Kidney (tissue), 14 donors: ENCODE data around the gene PLCD3. TPM values are rescaled to one million over a fixed set of nuclear protein-coding genes. Genes with fewer than 3 reads are reported as not detected.

Experiments
- DNase-seq, 5 donors: peaks; one replicate each; pipeline ENCODE4 v3.0.0-alpha.2; 2013 to 2020
- FAIRE-seq: peaks from 2 replicates; lab custom pipeline; 2012; peaks lifted over from hg19 to GRCh38; lab: Jason Lieb, UNC
- H3K27ac ChIP-seq, 2 donors: one replicate each; pipeline ENCODE4 v1.7.0; 2013; ENCODE audit warnings: low read depth in 2 of 2, low read length in 2 of 2, inconsistent platforms in 1 of 2
- H3K27me3 ChIP-seq: one replicate; pipeline ENCODE4 v1.7.1; 2013; ENCODE audit warnings: low read length, inconsistent platforms; ENCODE audit not compliant: control insufficient read depth, insufficient read depth
- H3K36me3 ChIP-seq, 3 donors: one replicate each; pipeline versions ENCODE4 v1.7.0 to v1.7.1; 2013; ENCODE audit warnings: low read length in 3 of 3, control low read depth in 1 of 3, inconsistent platforms in 1 of 3; ENCODE audit not compliant: insufficient read depth in 3 of 3, control insufficient read depth in 2 of 3
- H3K4me1 ChIP-seq, 3 donors: one replicate each; pipeline versions ENCODE4 v1.7.0 to v1.7.1; 2013; ENCODE audit warnings: low read length in 3 of 3, inconsistent platforms in 1 of 3, low read depth in 1 of 3; ENCODE audit not compliant: control insufficient read depth in 2 of 3, insufficient read depth in 2 of 3
- H3K4me3 ChIP-seq, 3 donors: one replicate each; pipeline versions ENCODE4 v1.7.0 to v1.8.1; 2013; ENCODE audit warnings: low read length in 3 of 3, control low read depth in 1 of 3, inconsistent platforms in 1 of 3
- H3K9ac ChIP-seq, 3 donors: one replicate each; pipeline versions ENCODE4 v1.7.0 to v1.7.1; 2013; ENCODE audit warnings: low read length in 3 of 3, control low read depth in 1 of 3, inconsistent platforms in 1 of 3
- H3K9me3 ChIP-seq, 3 donors: one replicate each; pipeline versions ENCODE4 v1.7.0 to v1.7.1; 2013; ENCODE audit warnings: low read length in 3 of 3, control low read depth in 1 of 3, inconsistent platforms in 1 of 3; ENCODE audit not compliant: control insufficient read depth in 2 of 3, insufficient read depth in 1 of 3
- intact Hi-C: fragments of 100-400 bp; cut with DNase I; formaldehyde crosslinking; loops from one replicate; pipeline ENCODE4 v1.11.1; 2022
- polyA plus RNA-seq: library from polyadenylated mRNA; stranded (reverse); fragments of 350-450 nt; fragmentation: Illumina TruSeq; extraction: RNeasy Lipid Tissue Mini Kit (QIAGEN cat#74804); gene quantifications from one replicate; pipeline ENCODE4 v1.2.3, GENCODE V29; 2014; ENCODE audit warnings: low read depth, low replicate concordance; ENCODE audit not compliant: insufficient read depth
- total RNA-seq: library from RNA; stranded (reverse); fragmentation: NEBNext Ultra II Directional; extraction: Animal tissue kit (Norgen Biotek cat#: 25700); gene quantifications from one replicate; pipeline ENCODE4 v1.2.1, GENCODE V29; 2021
- TF ChIP-seq, protein P1 (sequence below): IDR thresholded peaks from 3 replicates; pipeline ENCODE4 v1.5.1; 2012; ENCODE audit warnings: mild to moderate bottlenecking, moderate library complexity, borderline replicate concordance; ENCODE audit not compliant: insufficient read depth; ENCODE audit errors: extremely low read depth
- donor health status: control.
- donor health status: control.
- donor health status: control.
- donor health status: control.
- donor health status: control.
- donor health status: DM: yes; HTN: yes; CAD: no.
- donor health status: Normal renal cell carcinoma (clear cell type).

PLCD3 gene
- total and polyA plus RNA-seq, 2 donors from 2014 or later, result 14.8 to 111 TPM

- intact Hi-C loops, result no loop called here
- peaks cover 0 to 5% (median 0%) of the 10 kb centered on the region in 3 donors for H3K36me3 ChIP-seq
- no peaks in the 10 kb centered on the region for H3K9me3 ChIP-seq
- no peaks in the 10 kb centered on the region for H3K27me3 ChIP-seq
- peak overlapping the region; percentile 80 to 99 (median 95) for H3K9ac ChIP-seq
- peak overlapping the region; percentile 100 for H3K27ac ChIP-seq
- TF ChIP-seq, protein P1, sequence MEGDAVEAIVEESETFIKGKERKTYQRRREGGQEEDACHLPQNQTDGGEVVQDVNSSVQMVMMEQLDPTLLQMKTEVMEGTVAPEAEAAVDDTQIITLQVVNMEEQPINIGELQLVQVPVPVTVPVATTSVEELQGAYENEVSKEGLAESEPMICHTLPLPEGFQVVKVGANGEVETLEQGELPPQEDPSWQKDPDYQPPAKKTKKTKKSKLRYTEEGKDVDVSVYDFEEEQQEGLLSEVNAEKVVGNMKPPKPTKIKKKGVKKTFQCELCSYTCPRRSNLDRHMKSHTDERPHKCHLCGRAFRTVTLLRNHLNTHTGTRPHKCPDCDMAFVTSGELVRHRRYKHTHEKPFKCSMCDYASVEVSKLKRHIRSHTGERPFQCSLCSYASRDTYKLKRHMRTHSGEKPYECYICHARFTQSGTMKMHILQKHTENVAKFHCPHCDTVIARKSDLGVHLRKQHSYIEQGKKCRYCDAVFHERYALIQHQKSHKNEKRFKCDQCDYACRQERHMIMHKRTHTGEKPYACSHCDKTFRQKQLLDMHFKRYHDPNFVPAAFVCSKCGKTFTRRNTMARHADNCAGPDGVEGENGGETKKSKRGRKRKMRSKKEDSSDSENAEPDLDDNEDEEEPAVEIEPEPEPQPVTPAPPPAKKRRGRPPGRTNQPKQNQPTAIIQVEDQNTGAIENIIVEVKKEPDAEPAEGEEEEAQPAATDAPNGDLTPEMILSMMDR, result peak; percentile 20
- FAIRE-seq, result no peak
- peaks cover 0 to 23% (median 14%) of the 10 kb centered on the region in 3 donors for H3K4me1 ChIP-seq
- DNase-seq, result peak; percentile 93 to 96 (median 95)
- peak overlapping the region; percentile 81 to 96 (median 90) for H3K4me3 ChIP-seq
Measured at GRCh38 chr17:45160447-45161287, 28.4 kb upstream of the PLCD3 start.

DNA sequence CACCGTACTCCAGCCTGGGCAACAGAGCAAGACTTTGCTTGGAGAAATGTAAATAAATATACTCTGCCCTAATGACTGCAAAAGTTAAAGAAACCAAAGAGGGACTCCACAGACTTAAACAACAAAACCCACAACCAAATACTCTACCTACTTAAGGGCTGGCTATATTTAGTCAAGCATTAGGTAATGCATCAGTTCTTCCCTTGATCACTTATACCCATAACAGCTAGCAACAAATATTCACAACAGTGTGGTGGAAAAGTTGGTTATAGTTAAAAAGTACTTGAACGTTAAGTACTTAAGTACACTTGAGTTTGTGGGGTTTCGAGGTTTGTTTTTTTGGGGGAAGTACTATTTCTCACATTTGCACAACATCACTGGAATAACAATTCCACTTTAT is 23.9 kb upstream of the PLCD3 start:
- intact Hi-C loops, result no loop called here
- H3K27me3 ChIP-seq, result no peaks in the 10 kb centered on the region
- no peak overlapping the region for H3K9ac ChIP-seq
- no peak overlapping the region for H3K4me3 ChIP-seq
- H3K36me3 ChIP-seq, result no peaks in the 10 kb centered on the region
- peaks cover 3 to 20% (median 16%) of the 10 kb centered on the region in 3 donors for H3K4me1 ChIP-seq
- TF ChIP-seq, protein P1, result no peak
- DNase-seq (no peak), FAIRE-seq (no peak)
- no peak overlapping the region for H3K27ac ChIP-seq
- no peaks in the 10 kb centered on the region for H3K9me3 ChIP-seq

DNA sequence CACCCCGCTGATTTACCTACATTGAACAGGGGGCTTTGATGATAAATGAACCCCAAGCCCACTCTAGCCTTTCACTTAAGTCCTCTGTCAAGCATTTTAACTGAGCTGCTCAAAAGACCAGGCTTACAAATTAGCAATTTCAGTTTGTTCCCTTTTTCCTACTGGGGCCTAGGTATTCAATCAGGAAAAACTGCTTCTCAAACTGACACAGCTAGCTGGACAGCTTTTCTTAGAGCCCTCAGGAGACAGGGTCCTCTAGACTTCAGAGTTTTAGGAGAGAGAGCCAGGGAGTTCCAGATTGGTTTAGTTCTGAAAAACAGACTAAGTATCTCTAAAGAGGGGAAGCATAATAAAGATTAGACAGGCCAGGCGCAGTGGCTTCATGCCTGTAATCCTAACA is 23.2 kb upstream of the PLCD3 start:
- Histone ChIP-seq H3K36me3 (no peaks in the 10 kb centered on the region), H3K27me3 (no peaks in the 10 kb centered on the region), H3K27ac (no peak overlapping the region), H3K9me3 (no peaks in the 10 kb centered on the region), H3K9ac (peak overlapping the region in 1 of 3 donors; percentile 40), H3K4me3 (no peak overlapping the region), H3K4me1 (peaks cover 3 to 26% (median 19%) of the 10 kb centered on the region in 3 donors)
- DNase-seq (peak in 1 of 5 donors; percentile 29), FAIRE-seq (no peak)
- TF ChIP-seq, protein P1, result no peak
- intact Hi-C loops, result no loop called here
